ENCODE results near the gene EHD4.

DNA sequence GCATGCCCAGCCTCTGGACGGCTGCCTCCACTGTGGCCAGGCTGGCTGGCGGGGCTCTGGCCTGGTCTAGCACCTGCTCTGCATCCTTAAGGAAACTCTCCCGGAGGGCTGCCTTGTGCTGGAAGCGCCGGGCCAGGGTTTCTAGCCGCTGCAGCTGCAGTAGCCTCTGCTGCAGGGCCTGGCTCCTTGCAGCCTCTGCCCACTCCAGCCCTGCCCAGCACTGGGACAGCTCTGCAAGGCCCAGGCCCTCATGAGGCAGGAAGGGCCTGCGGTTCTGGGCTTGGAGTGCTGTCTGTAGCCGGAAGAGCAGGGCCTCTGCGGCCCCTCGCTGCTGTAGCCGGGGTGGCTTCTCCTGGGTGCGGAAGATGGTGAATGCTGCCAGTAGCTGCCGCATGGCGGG, 86.5 kb downstream of the EHD4 start:
- TF ChIP-seq, protein P1, sequence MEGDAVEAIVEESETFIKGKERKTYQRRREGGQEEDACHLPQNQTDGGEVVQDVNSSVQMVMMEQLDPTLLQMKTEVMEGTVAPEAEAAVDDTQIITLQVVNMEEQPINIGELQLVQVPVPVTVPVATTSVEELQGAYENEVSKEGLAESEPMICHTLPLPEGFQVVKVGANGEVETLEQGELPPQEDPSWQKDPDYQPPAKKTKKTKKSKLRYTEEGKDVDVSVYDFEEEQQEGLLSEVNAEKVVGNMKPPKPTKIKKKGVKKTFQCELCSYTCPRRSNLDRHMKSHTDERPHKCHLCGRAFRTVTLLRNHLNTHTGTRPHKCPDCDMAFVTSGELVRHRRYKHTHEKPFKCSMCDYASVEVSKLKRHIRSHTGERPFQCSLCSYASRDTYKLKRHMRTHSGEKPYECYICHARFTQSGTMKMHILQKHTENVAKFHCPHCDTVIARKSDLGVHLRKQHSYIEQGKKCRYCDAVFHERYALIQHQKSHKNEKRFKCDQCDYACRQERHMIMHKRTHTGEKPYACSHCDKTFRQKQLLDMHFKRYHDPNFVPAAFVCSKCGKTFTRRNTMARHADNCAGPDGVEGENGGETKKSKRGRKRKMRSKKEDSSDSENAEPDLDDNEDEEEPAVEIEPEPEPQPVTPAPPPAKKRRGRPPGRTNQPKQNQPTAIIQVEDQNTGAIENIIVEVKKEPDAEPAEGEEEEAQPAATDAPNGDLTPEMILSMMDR (IDR thresholded peaks at IDR 0.05): no peak
- no peak for TF ChIP-seq POLR2AphosphoS5 (IDR thresholded peaks at IDR 0.05; ENCODE audit: insufficient read depth in 1 of 2, low read depth in 1 of 2)

Data from vagina (tissue), 2 donors.